OCI-LY1 (cell line): ENCODE measurements around the gene FAM237A.

Experiments
- H2AFZ ChIP-seq: fragments of 200-600 bp; sonication (generic), shearing (Covaris generic); 2 replicates; pipeline ENCODE4 v1.6.0; 2014; ENCODE audit warnings: antibody characterized with exemption, mild to moderate bottlenecking, low read length
- H3F3A ChIP-seq: fragments of 200-600 bp; sonication (generic), shearing (Covaris generic); 2 replicates; pipeline ENCODE4 v1.6.0; 2014; ENCODE audit warnings: mild to moderate bottlenecking, antibody characterized with exemption, low read length, moderate library complexity; ENCODE audit not compliant: insufficient read depth
- H3K27ac ChIP-seq: fragments of 200-600 bp; sonication (generic); 2 replicates; pipeline ENCODE4 v1.5.1; 2014; ENCODE audit warnings: low read length, mixed run types, mild to moderate bottlenecking, low read depth; ENCODE audit not compliant: poor library complexity, severe bottlenecking
- H3K27me3 ChIP-seq: fragments of 200-600 bp; sonication (generic); 2 replicates; pipeline ENCODE4 v1.6.0; 2014; ENCODE audit warnings: antibody characterized with exemption, mild to moderate bottlenecking, low read length, moderate library complexity; ENCODE audit not compliant: insufficient read depth
- H3K36me3 ChIP-seq: fragments of 200-600 bp; sonication (generic); 2 replicates; pipeline ENCODE4 v1.6.1; 2014; ENCODE audit warnings: mild to moderate bottlenecking, antibody characterized with exemption, low read length, moderate library complexity, mixed read lengths; ENCODE audit not compliant: insufficient read depth
- H3K4me1 ChIP-seq: fragments of 200-600 bp; sonication (generic); 2 replicates; pipeline ENCODE4 v1.5.1; 2014; ENCODE audit warnings: mild to moderate bottlenecking, low read length, moderate library complexity; ENCODE audit not compliant: insufficient read depth, severe bottlenecking
- H3K4me2 ChIP-seq: fragments of 200-600 bp; sonication (generic), shearing (Covaris generic); 2 replicates; pipeline ENCODE4 v1.6.1; 2014; ENCODE audit warnings: low read length
- H3K4me3 ChIP-seq: fragments of 200-600 bp; sonication (generic); 2 replicates; pipeline ENCODE4 v1.5.1; 2014; ENCODE audit warnings: low read length, low read depth, mild to moderate bottlenecking, mixed read lengths; ENCODE audit not compliant: poor library complexity, severe bottlenecking
- H3K79me2 ChIP-seq: fragments of 200-600 bp; shearing (Covaris generic); 2 replicates; pipeline ENCODE4 v1.6.1; 2016; ENCODE audit warnings: mixed run types, low read length, mixed read lengths; ENCODE audit not compliant: insufficient read depth
- H3K9ac ChIP-seq: fragments of 200-600 bp; sonication (generic), shearing (Covaris generic); 2 replicates; pipeline ENCODE4 v1.6.1; 2014; ENCODE audit warnings: mild to moderate bottlenecking, low read length, mixed read lengths
- H3K9me2 ChIP-seq: fragments of 200-600 bp; sonication (generic), shearing (Covaris generic); 2 replicates; pipeline ENCODE4 v1.6.1; 2014; ENCODE audit warnings: low read depth, mild to moderate bottlenecking, low read length, mixed read lengths
- H3K9me3 ChIP-seq: fragments of 200-600 bp; shearing (Covaris generic); 2 replicates; pipeline ENCODE4 v1.6.1; 2014; ENCODE audit warnings: low read length, mixed read lengths
- H4K20me1 ChIP-seq: fragments of 200-600 bp; sonication (generic), shearing (Covaris generic); 2 replicates; pipeline ENCODE4 v1.6.0; 2016; ENCODE audit warnings: mild to moderate bottlenecking, low read length; ENCODE audit not compliant: insufficient read depth
- CTCF ChIP-seq: fragments of 200-600 bp; sonication (generic), shearing (Covaris generic); IDR thresholded peaks from 2 replicates; pipeline ENCODE4 v1.5.1; 2017; ENCODE audit warnings: mild to moderate bottlenecking, antibody characterized with exemption, low read length, moderate library complexity, mixed read lengths
- EZH2 ChIP-seq: fragments of 200-600 bp; sonication (generic), shearing (Covaris generic); IDR thresholded peaks from 2 replicates; pipeline ENCODE4 v1.8.0; 2017; ENCODE audit warnings: borderline replicate concordance, mixed run types, mild to moderate bottlenecking, antibody characterized with exemption, low read length, moderate library complexity, mixed read lengths

Gene FAM237A

DNA sequence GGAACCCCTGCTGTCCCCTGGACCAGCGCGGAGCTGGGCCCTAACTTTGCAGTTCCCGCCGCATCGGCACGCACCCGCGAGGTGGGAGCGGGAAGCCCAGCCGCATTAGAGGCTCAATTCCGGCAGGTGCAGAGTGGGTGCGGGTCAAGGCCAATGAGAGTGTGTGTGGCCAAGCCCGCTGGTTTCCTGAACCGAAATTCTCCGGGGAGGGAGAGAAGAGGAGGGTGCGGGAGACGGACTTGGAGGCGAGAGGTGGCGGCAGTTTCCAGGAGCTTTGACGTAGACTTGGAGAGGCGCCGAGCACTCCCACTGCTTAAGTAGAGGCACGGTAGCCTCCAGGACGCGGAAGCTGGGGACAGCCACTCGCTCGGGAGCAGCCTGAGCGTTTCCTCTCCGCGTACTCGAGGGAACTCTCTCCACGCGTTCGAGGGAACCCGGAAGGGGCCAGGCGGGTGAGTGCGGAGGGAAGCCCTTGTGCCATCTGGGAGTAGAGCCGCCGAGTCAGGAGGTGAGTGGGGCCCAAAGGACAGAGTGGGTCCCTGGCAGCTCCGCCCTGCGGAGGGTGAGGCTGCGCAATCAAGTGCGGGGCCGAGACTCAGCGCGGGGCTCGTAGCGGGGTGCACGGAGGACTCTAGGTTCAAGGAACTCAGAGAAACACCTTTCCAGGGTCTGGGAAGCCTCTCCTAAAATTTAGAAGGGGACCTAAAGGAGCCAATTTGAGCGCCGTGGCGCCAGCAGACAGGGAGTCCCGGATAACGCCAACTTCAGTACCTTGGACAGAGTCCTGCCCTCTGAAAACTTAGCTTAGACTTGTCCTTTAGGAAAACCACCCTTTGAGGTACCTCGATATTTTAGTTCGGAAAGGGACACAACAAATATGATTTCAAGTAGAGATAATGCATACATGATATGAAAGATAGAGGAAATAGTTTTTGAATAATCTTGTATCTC, at the start of gene FAM237A:
FAM237A (plus strand) TSS at position 413 of the 951 bp plus-strand sequence. CDS start 1,750 bp downstream, outside the sequence.
- Histone ChIP-seq H3K4me2 (no peak within 1 kb of the TSS), H3K4me3 (no peak within 1 kb of the TSS), H3K4me1 (no peaks in the 10 kb centered on the region), H3K9me2 (no peaks in the 10 kb centered on the region), H3K79me2 (no peaks in the 10 kb centered on the region), H2AFZ (no peak within 1 kb of the TSS), H4K20me1 (no peaks in the 10 kb centered on the region), H3K36me3 (no peaks in the 10 kb centered on the region), H3F3A (no peaks in the 10 kb centered on the region), H3K9me3 (no peaks in the 10 kb centered on the region), H3K27ac (no peak within 1 kb of the TSS), H3K27me3 (no peaks in the 10 kb centered on the region), H3K9ac (no peak within 1 kb of the TSS)
- no peak for TF ChIP-seq CTCF
- no peak for TF ChIP-seq EZH2

DNA sequence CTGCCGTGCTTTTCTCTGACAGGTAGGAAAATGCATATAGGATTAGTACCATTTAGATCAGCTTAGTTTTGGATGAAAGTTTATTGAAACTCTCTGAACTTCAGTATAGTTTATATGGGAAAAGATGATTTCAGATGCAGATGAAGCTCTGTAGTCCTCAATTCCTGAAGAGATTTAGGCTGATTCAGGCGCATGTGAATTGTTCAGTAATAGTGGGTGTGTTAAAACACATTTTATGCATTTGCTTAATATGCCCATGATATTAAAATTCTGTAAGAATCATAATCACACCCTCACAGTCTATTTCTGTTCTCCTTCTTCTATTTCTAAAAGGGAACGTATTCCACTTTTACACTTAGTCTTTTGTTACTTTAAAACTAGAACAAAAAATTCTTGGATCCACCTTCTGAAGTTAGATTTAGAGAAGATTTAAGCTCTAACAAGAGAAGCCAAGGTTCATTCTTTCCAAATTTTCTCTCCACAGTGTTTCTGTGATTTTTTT, 44.5 kb upstream of the FAM237A start:
- Histone ChIP-seq H3K4me2 (no peak overlapping the region), H2AFZ (no peak overlapping the region), H3K27me3 (no peaks in the 10 kb centered on the region), H3F3A (no peaks in the 10 kb centered on the region), H3K9me2 (no peaks in the 10 kb centered on the region), H3K27ac (no peak overlapping the region), H3K9me3 (no peaks in the 10 kb centered on the region), H3K4me3 (no peak overlapping the region), H3K9ac (no peak overlapping the region), H4K20me1 (no peaks in the 10 kb centered on the region), H3K79me2 (no peaks in the 10 kb centered on the region), H3K4me1 (no peaks in the 10 kb centered on the region), H3K36me3 (no peaks in the 10 kb centered on the region)
- TF ChIP-seq CTCF (no peak), EZH2 (no peak)

- H3K36me3 ChIP-seq = no peaks in the 10 kb centered on the region
- H3K27ac ChIP-seq = no peak overlapping the region
- no peak overlapping the region for H2AFZ ChIP-seq
- no peak overlapping the region for H3K9ac ChIP-seq
- TF ChIP-seq CTCF (no peak), EZH2 (no peak)
- H3K27me3 ChIP-seq = no peaks in the 10 kb centered on the region
- H3K9me2 ChIP-seq = no peaks in the 10 kb centered on the region
- H3K79me2 ChIP-seq = no peaks in the 10 kb centered on the region
- no peak overlapping the region for H3K4me2 ChIP-seq
- H3F3A ChIP-seq = no peaks in the 10 kb centered on the region
- no peak overlapping the region for H3K4me3 ChIP-seq
- H3K9me3 ChIP-seq = no peaks in the 10 kb centered on the region
- no peaks in the 10 kb centered on the region for H3K4me1 ChIP-seq
- H4K20me1 ChIP-seq = no peaks in the 10 kb centered on the region
These were observed 39.0 kb upstream of the FAM237A start for GRCh38 chr2:206603243-206603642.
